A673 (cell line): ENCODE measurements around the gene RAB1B. TPM values are rescaled to one million over a fixed set of nuclear protein-coding genes. Genes with fewer than 3 reads are reported as not detected.

Experiments
- BruUV-seq: library from RNA; stranded (reverse); fragments of 400-500 nt; replicated peaks from 2 replicates; lab custom pipeline; 2021; lab: Mats Ljungman, UMichigan
- CTCF ChIA-PET: fragments of 300-600 bp; sonication (Branson Sonifier 250); formaldehyde crosslinking; loops from one replicate; lab custom pipeline; 2022; ENCODE audit warnings: antibody characterized with exemption; lab: Charles Lee
- POLR2A ChIA-PET: fragments of 300-600 bp; sonication (Branson Sonifier 250); formaldehyde crosslinking; loops from one replicate; lab custom pipeline; 2022; ENCODE audit warnings: antibody characterized with exemption; ENCODE audit not compliant: low non-redundant PET; lab: Charles Lee
- DNase-seq: peaks from one replicate; pipeline ENCODE4 v3.0.0-alpha.2; 2015; ENCODE audit warnings: low spot score
- H3K27ac ChIP-seq: fragments of 200-600 bp; sonication (generic); 2 replicates; pipeline ENCODE4 v1.5.1; 2016; ENCODE audit warnings: mixed run types, low read depth, mild to moderate bottlenecking, mixed read lengths, antibody characterized with exemption, low read length; ENCODE audit not compliant: poor library complexity, severe bottlenecking
- H3K27me3 ChIP-seq: fragments of 200-600 bp; sonication (generic); replicated peaks from 2 replicates; pipeline ENCODE4 v1.6.1; 2017; ENCODE audit warnings: mixed run types, low read depth, mild to moderate bottlenecking, mixed read lengths, antibody characterized with exemption, low read length; ENCODE audit not compliant: insufficient read depth, poor library complexity
- H3K36me3 ChIP-seq: fragments of 200-600 bp; sonication (generic); 2 replicates; pipeline ENCODE4 v1.6.1; 2016; ENCODE audit warnings: mixed run types, mild to moderate bottlenecking, mixed read lengths, antibody characterized with exemption, low read length; ENCODE audit not compliant: insufficient read depth, poor library complexity, severe bottlenecking
- H3K4me1 ChIP-seq: fragments of 200-600 bp; sonication (generic); 2 replicates; pipeline ENCODE4 v1.6.1; 2017; ENCODE audit warnings: mixed run types, mild to moderate bottlenecking, mixed read lengths, antibody characterized with exemption, low read length; ENCODE audit not compliant: insufficient read depth, poor library complexity, severe bottlenecking
- H3K4me3 ChIP-seq: fragments of 200-600 bp; sonication (generic); 2 replicates; pipeline ENCODE4 v1.5.1; 2016; ENCODE audit warnings: low read depth, mixed run types, mild to moderate bottlenecking, mixed read lengths, low read length; ENCODE audit not compliant: poor library complexity, severe bottlenecking
- H3K9me3 ChIP-seq: fragments of 200-600 bp; sonication (generic); 2 replicates; pipeline ENCODE4 v1.6.1; 2016; ENCODE audit warnings: mixed run types, low read depth, mild to moderate bottlenecking, mixed read lengths, antibody characterized with exemption, low read length; ENCODE audit not compliant: poor library complexity, severe bottlenecking
- EZH2 ChIP-seq: fragments of 200-600 bp; sonication (generic); IDR thresholded peaks from 2 replicates; pipeline ENCODE4 v1.6.1; 2017; ENCODE audit warnings: borderline replicate concordance, low read depth, mild to moderate bottlenecking, mixed read lengths, antibody characterized with exemption, low read length; ENCODE audit not compliant: poor library complexity, severe bottlenecking
- intact Hi-C: fragments of 100-400 bp; cut with micrococcal nuclease; formaldehyde crosslinking; loops from one replicate; pipeline ENCODE4 v1.10.0; 2022; ENCODE audit not compliant: unreplicated experiment
- total RNA-seq: library from RNA; stranded (reverse); gene quantifications from 2 replicates; pipeline ENCODE4 v1.2.3, GENCODE V29; 2021
- TF ChIP-seq, protein P1 (sequence below): fragments of 300-800, 200-600 bp; sonication (generic); conservative IDR thresholded peaks from 2 replicates; pipeline ENCODE4 v1.5.1; 2017; ENCODE audit warnings: low read depth, mild to moderate bottlenecking, antibody characterized with exemption, low read length, moderate library complexity, mixed read lengths

RAB1B gene
- total RNA-seq, 1 experiment from 2014 or later: 186 TPM

DNA sequence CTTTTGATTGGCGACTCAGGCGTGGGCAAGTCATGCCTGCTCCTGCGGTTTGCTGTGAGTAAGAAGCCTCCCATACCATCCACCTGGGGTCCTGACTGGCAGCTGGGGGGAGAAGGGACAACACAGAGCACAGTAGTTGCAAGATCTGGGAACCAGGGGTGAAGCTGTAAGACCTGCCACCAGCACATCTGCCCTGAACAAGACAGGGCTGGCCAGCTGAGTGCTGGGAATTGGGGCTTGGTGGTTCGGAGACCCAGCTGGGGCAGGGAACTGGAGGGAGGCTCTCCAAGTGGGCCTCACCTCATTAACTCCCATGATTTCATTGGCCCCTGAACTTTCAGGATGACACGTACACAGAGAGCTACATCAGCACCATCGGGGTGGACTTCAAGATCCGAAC, 3.4 kb downstream of the RAB1B start:
- ChIA-PET CTCF (no interaction called here), POLR2A (no interaction called here)
- H3K9me3 ChIP-seq: no peaks in the 10 kb centered on the region
- no peak for DNase-seq
- no peak for TF ChIP-seq EZH2
- TF ChIP-seq, protein P1, sequence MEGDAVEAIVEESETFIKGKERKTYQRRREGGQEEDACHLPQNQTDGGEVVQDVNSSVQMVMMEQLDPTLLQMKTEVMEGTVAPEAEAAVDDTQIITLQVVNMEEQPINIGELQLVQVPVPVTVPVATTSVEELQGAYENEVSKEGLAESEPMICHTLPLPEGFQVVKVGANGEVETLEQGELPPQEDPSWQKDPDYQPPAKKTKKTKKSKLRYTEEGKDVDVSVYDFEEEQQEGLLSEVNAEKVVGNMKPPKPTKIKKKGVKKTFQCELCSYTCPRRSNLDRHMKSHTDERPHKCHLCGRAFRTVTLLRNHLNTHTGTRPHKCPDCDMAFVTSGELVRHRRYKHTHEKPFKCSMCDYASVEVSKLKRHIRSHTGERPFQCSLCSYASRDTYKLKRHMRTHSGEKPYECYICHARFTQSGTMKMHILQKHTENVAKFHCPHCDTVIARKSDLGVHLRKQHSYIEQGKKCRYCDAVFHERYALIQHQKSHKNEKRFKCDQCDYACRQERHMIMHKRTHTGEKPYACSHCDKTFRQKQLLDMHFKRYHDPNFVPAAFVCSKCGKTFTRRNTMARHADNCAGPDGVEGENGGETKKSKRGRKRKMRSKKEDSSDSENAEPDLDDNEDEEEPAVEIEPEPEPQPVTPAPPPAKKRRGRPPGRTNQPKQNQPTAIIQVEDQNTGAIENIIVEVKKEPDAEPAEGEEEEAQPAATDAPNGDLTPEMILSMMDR: no peak
- H3K27me3 ChIP-seq: no peaks in the 10 kb centered on the region
- no TSS peak for BruUV-seq
- peaks cover 11% of the 10 kb centered on the region for H3K4me1 ChIP-seq
- intact Hi-C loops: no loop called here
- no peak overlapping the region for H3K27ac ChIP-seq
- H3K4me3 ChIP-seq: no peak overlapping the region
- H3K36me3 ChIP-seq: peaks cover 40% of the 10 kb centered on the region

DNA sequence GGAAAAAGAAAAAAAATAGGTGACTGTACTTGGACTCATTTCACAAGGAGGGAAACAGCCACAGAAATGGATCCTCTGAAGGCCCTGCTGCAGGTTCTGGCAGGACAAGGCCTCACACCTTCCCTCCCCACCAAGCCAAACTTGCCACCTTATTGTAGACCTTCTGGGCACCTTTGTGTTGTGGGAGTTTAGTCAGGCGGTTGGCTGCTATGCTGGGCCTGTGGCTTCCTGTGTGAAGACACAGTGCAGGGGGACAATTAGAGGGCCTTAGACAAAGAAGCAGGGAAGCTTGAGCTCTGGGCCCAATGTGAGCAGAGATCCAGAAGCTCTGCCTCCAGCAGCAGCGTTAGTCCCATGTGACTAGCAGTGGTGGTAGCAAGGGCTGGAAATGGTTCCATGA, 4.2 kb downstream of the RAB1B start:
- ChIA-PET CTCF (no interaction called here), POLR2A (no interaction called here)
- no peak overlapping the region for H3K27ac ChIP-seq
- DNase-seq: no peak
- H3K4me3 ChIP-seq: no peak overlapping the region
- intact Hi-C loops: no loop called here
- TF ChIP-seq, protein P1: no peak
- no peak for TF ChIP-seq EZH2
- H3K27me3 ChIP-seq: no peaks in the 10 kb centered on the region
- H3K36me3 ChIP-seq: peaks cover 40% of the 10 kb centered on the region
- H3K4me1 ChIP-seq: peaks cover 9% of the 10 kb centered on the region
- no peaks in the 10 kb centered on the region for H3K9me3 ChIP-seq
- no TSS peak for BruUV-seq

DNA sequence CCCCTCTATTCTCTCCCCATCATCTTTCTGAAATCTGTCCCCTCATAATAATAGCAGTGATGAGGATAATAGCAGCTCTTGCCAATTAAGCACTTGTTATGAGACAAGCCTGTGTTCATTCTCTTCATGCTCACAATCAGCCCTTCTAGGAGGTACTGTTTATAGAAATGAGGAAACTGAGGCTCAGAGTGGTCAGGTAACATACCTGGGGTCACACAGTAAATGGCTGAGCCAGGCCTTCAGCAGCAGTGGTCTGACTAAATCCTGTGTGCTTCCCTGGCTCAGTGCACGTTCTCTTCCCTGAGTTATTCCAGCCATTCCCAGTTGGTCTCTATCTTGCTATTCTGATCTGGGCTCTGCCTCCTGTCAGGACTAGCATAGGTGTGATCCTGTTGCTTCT, 5.8 kb downstream of the RAB1B start:
- no peak for TF ChIP-seq EZH2
- TF ChIP-seq, protein P1: no peak
- peaks cover 40% of the 10 kb centered on the region for H3K36me3 ChIP-seq
- peaks cover 14% of the 10 kb centered on the region for H3K4me1 ChIP-seq
- no TSS peak for BruUV-seq
- ChIA-PET POLR2A (no interaction called here), CTCF (no interaction called here)
- no peaks in the 10 kb centered on the region for H3K27me3 ChIP-seq
- intact Hi-C loops: no loop called here
- no peak overlapping the region for H3K4me3 ChIP-seq
- no peak for DNase-seq
- no peak overlapping the region for H3K27ac ChIP-seq
- no peaks in the 10 kb centered on the region for H3K9me3 ChIP-seq
